HG02763 (cell line): ENCODE results near the gene LMOD1.
"Not testable (repeated sequence)": the region's sequence is repeated elsewhere in the genome, so short reads cannot be mapped to it uniquely, and the experiment has no call there.

Experiments used
- ATAC-seq: cut with Tn5 transposase; IDR thresholded peaks from one replicate; pipeline ENCODE4 v1.9.1; 2021; ENCODE audit warnings: mild to moderate bottlenecking, moderate library complexity; ENCODE audit not compliant: unreplicated experiment

Gene LMOD1

DNA sequence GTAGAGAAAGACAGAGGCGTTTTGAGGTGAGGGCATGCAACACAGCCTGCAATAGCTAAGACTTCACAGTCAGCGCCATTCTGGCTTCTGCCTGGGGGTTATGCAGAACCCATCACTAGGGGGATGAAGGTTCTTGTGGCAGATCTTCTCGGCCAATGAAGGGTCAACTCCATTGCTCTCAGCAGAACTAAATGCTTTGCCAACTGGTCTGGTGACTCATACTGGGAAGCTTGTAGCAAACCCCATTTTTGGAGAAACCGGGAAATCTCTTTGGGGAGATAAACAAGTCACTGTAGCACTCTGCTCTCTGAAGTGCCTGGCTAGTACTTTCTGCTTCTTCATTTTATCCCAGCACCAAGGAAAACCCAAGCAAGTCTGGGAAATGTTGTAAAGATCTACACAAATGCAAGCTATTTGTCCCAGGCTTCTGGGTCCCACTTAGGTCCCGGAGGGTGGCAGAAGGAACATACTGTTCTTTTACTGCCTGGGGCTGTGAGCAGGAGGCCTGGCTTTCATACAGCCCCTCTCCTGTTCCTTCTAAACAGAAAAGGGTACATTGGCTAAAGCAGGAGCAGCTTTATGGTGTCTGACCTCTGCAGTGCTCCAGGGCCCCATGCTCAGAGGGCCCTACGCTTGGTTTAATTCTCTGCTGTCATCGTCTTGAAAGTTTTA is 28.9 kb downstream of the LMOD1 start:
- no peak for ATAC-seq

DNA sequence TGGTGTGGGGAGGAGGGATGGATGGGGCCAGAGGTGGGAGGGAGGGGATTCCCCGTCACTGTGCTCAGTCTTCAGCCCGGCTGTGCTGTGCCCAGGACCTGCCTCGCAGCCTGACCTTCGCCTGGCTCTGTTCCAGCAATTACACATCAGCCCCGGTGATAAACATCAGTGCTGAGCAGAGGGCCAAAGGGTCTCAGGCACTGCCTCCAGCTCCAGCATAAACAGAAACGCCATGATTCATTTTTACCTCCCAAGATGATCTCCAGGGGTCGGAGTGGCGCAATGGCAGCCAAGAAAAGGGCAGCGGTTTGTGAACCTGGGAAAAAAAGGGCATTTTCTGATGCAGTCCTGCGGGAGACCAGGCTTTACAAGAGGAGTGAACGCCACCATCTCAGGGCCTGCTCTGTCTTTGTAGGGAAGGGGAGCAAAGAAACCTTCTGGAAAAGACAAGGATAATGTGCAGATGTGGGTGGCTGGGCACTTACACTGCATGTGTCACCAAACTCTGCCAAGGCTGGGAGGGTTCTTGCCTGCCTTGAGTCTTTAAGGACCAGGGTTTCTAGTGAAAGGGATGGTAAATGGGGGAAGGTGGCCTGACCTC is 29.6 kb downstream of the LMOD1 start:
- no peak for ATAC-seq

DNA sequence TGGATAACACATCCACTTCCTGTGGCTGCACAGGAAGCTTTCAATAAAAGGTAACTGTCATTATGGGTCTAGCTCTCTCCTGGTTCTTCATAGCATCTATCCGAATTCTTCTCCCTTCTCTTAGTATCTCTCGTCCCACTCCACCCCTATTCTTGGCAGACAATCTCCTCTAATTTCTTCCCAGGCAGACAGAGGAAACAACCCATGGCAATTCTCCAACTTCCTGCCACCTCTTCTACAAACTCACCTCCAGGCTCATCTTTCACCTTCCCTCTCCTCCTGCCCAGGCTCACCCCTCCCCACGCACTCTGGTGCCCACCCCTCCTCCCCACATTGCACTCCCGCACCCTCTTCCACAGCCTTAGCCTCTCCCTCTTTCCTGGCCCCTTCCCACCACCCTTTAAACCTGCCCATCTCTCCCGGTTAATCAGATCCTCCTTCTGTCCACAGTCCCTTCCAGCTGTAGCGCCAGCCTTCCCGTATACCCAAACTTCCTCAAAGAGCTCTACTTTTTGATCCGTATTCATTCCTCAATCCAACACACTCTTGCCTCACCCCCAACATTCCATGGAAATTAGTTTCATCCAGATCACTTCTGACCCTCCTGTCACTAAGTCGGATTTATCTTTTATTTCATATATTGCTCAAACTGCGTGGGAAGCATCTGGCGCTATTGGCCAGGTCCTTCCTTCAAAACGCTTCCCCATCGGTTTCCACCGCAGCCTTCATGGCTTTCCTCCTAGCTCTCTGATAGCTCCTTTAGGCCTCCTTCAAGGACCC is 31.7 kb downstream of the LMOD1 start:
- no peak for ATAC-seq

DNA sequence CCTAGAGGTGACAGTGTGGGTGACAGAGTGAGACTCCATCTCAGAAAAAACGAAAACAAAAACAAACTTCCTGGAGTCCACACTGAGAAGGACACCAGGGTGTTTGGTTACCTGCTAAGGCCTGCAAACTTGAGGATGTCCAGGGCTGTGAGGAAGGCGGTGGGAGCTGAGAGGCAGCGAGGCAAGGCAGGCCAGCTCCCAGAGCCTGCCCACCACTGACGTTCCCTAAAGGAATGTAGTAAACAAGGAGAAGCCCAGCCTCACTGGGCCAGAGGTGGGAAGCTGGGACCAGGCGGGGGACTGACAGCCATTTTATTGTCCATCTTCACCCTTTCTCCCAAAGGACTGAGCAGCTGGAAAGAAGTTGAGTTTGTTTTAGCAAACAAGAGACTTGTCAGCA is 33.5 kb downstream of the LMOD1 start:
- no peak for ATAC-seq

DNA sequence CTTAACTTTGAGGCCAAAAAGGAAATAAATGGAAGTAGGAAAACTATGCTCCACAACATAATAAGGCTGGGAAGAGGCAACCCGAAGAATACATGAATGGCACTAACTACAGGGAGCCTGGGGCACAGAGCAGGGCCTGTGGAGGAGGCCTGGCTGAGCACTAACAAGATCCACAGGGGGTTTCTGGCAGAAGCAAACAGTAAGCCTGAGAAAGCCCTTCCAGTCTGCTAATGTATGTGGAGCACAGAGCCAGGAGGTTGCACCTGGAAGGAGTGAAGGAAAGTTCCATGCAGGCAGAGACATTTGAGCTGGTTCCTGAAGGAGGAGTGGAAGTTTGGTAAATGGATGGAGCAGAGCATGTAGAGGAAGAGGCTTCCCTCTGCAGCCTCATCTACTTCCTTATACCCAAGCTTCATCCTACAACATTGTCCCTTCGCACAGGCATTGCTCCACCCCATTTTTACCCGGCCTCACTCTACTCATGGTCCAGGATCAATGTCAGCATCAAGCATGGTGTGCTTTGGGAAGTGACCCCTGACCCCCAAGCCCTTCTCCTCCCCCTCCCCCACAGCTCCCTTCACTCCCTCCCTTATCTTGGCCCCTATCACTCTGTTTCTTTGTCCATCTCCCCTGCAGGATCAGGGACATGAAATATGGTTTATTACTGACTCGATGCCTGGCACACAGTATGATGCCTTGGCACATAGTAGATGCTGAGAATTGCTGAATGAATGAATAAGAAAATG is 34.3 kb downstream of the LMOD1 start:
- ATAC-seq = no peak

DNA sequence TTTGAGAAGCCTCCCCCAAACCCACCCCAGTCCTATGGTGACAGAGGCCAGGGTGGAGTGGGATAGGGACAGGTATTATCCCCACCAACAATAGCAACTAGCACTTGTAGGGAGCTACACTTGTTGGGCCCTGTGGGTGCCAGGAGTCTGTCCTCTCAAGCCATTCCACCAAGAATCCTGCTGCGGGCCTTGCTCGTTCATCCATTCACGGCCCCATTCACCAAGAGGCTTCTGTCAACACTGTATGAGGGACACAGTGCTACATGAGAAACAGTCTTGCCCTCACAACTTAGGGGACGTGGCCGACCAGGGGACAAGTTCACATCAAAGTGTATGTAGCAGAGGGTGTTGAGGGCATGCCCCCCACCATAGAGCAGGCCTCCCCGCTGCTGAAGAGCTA is 38.7 kb downstream of the LMOD1 start:
- ATAC-seq = no peak

DNA sequence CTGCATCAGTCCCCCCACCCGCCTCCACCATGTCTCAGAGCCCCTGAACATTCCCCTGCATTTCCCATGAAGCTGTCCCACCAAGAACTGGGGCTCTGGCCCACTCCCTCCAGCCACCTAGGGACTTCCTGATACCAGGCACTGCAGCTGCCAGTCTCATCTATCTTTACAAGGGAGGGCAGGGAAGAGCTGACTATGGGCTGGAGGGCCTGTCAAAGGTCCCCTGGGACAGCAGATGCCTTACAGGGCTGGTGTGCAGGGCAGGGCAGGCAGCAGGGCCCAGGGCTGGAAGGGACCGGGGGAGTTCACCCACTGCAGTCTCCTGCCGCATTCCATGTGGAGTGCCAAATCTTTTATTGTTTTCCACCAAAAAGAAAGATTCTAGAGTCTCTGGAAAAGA is 40.0 kb downstream of the LMOD1 start:
- ATAC-seq = no peak

DNA sequence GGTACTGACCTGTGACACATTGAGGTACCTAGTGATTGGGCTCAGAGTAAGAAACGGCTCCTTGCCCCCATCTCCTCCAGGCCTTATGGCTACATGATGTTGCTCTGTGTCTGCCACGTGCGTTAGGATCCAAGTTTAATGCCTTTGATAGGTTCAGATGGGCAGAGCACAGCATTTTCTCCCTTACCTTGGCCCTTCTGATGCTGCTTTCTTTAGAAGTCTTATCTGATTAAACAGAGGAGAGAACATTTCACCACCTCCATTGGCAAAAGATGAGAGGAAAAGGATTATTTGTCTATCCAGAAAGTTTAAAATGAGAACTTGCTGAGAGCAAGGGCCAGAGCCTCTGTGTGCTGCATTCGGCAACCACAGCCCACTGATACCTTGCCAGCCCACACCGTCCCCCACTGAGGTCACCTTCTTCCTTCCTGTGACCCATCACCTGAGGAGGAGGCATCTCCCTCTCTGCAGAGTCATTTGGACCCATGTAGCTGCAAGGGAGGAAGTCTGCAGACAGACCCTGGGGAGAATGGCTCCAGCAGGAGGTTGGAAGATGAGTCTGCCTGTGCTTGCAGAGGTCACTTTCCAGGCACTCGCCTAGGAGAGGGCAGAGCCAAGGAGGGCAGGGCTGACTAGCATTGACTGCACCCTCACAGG is 41.0 kb downstream of the LMOD1 start:
- ATAC-seq = no peak

DNA sequence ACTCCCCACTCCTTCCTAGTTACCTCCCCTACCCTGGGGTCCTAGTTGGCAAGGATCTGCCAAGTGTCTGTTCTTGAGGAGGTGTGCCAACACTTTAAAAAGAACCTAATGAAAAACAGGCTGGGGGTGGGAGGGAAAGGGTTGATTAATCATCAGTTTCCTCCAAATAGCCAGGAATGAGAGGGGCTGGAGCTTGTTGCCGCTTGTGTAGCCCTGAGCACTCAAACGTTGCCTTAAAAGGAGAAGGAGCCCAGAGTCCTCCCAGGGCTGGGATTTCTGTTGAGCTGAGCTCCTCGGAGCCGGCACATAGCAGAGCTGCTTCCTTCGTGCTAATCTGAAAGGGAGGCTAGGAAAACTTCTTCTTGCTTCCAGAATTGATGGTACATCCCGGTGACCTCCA is 41.8 kb downstream of the LMOD1 start:
- ATAC-seq = no peak

DNA sequence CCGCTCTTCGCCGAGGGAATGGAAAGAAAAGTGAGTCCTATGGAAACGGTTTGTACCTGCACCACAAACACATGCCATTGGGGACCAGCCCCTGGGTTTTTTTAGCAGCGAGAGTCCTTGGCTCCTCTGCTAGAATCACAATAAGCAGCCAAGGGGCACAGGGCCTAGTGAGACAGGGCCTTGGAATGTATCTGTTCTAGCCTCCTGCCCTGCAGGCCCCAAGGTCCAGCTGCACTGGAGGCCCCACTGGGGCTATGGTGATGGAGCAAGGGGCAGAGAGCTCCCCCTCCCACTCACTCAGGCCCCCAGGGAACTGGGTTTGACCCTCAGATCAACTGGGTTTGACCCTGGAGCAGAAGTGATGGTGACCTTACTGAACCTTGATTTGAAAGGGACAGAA is 43.2 kb downstream of the LMOD1 start:
- no peak for ATAC-seq

DNA sequence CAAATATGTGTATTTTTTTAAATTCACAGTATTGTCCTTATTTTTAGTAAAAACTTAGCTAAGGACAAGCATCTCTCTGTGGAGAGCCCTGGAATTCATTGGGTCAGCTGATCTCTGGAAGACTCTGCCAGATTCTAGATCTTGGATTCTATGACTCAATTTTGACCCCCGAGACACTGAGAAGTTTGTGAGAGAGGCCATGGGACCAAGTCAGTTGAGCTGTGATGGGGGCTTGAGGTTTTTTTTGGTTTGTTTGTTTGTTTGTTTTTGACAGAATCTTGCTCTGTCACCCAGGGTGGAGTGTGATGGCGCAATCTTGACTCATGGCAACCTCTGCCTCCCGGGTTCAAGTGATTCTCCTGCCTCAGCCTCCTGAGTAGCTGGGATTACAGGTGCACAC is 44.1 kb downstream of the LMOD1 start:
- ATAC-seq = no peak

DNA sequence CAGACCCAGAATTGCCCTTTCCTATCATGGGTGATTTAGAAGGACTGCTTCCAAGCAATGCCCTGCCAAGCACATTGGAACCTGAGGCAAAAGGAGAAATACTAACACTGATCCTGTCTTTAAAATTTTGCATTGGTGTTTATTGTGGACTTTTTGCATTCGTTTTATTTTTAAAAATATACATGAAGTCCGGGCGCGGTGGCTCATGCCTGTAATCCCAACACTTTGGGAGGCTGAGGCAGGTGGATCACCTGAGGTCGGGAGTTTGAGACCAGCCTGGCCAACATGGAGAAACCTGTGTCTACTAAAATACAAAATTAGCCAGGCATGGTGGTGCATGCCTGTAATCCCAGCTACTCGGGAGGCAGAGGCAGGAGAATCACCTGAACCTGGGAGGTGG is 45.3 kb downstream of the LMOD1 start:
- not testable (repeated sequence) for ATAC-seq

DNA sequence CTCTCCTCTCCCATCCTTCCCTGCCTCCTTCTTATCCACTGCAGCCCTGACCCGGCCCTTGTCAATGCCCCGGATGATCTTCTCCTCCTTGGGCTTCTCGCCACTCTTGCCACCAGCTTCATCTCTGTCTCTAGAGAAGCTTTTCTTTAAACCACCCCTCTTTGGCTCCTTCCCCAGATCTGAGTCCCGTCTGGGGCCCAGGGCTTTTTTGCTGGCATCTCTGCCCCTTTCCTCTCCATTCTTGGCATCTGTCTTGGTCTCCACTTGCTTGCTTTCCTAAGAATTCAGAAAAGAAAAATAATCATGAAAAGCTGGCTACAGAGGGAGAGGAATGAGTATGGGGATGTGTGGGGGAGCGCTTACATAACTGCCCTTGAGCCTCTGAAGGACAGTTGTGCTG is 45.9 kb downstream of the LMOD1 start:
- no peak for ATAC-seq

DNA sequence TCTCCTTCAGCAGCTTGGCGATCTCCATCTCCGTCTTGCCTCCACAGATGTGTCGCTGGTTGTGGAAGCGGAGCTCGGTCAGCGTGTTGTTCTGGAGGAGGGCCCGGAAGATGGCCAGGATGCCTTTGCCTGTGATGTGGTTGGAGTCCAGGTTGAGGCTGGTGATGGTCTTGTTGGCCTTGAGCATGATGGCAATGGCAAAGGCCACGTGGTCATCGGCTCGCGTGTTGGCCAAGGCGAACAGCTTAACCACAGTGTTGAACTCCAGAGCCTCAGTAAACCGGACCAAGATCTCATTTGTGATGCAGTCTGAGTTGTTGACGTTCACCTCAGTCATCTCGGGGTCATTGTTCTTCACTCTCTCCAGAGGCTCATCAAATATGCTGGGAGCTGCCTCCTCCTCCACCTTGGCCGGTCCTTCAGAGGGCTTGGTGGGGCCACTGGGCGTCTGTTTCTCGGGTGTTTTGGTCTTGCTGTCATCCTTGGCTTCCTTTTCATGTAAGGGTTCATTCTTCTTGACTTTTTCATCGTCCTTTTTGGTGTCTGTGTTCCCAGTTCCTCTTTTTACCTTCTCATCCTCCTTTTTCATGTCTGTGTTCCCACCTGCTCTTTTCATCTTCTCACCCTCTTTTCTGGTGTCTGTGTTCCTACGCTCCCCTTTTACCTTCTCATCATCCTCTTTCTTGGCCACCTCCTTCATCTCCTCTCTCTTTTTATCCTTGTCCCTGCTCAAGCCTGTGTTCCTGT is 46.5 kb downstream of the LMOD1 start:
- no peak for ATAC-seq

DNA sequence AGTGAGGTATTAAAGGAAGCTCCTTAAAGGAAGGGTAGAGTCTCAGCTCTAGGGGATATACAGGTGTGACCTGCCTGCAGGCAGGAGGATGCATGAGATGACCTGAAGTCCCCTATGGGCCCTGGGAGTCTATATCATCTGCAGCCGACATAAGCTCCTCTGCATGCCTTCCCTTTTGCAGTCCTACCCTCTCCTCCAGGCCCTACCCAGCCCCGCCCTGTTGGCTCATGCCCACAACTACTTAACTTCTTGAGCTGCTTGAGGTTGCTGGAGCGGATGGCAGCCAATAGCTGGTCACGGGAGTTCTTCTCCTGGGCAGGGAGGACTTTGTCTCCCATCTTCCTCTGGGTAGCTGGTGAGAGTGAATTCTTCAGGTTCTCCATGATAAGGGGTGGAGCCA is 47.4 kb downstream of the LMOD1 start:
- no peak for ATAC-seq

DNA sequence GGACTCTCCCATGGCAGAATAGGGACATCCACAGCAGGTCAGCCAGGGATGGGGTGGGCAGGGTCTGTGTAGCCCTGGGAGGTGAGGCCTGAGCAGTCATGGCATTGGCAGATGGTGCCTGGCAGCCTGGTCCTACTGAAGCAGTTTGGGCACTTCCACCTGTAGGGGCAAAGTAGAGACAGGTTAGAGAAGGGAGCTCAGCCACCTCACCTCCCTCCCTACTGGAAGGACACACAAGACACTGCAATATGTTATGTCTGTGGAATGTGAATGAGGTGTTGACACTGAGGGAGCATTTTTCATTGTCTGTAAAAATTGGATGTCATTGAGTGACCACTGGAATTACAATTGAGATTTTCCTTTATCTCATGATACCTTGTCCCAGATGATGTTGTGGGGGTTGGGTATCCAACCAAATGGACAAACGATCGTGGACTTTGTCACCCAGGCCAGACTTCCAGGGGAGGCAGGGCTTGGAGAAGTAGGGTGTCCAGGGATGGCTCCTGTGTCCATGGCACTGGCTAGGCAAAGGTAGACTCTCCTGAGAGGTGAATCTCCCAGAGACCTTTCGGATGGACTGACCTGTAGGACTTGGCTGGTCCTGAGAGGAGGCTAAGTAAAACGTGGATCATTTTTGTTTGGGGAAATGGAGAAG is 48.0 kb downstream of the LMOD1 start:
- ATAC-seq = no peak

DNA sequence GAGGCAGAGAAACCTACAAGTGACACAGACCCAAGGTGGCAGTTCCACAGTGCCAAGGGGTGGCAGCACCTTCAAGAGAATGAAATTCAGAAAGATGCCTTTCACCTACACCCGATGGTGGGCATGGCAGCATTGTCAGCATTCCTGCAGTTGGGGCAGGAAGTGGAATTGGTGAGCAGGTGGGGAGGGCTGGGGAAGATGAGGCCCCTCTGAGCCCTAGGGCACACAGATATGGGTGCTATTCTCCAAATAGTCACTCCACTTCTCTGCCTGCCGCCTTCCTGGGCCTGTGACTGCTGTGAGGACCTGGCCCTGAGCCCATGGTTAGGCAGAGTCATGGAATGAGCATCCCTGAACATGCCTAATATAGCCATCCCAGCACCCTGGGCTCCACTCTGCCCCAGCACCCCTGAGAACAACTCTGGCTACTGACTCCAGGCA is 49.4 kb downstream of the LMOD1 start:
- ATAC-seq = no peak

DNA sequence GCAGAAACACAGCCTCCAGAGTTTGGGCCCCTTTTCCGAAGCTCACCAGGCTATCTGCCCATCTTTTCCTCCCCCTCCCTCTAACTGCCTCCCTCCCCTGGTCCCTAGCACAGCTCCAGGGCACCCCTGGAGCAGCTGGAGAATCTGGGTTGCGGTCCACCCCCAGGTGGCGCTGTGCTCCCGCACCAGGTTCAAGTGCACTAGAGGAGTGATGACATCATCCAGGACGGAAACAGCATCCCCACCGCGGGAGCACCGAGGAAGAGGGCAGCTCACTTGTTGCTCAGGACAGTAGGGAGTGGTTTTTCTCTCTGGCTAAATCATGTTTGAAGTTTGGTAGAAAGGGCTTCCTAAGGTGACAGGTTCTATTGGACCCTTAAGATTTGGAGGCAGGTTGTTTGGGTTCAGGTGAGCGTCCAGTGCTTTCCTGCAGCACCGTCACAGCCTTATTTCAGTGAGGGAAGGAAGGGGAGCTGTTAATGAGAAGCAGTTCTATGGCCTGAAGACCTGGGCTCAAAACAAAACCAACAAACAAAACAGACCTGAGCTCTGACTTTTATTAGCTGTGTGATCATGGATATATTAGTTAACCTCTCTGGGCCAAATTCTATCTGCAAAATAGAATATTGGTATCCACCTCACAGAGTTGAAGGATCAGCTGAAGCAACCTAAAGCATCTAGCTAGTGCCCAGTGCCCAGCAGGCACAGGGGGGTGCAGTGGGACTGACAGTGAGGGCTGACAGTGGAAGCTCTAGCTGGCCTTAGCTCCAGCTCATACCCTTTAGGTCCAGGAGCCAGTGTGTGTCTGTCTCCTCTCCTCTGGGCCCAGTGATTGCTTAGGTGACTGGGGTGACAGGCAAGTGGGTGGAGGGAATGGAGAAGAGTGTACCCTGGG is 50.2 kb downstream of the LMOD1 start:
- peak; percentile 78 for ATAC-seq
